Measurements from ENCODE around the gene DMXL2. TPM values are rescaled to one million over a fixed set of nuclear protein-coding genes. Genes with fewer than 3 reads are reported as not detected.
"Not testable (repeated sequence)": the region's sequence is repeated elsewhere in the genome, so short reads cannot be mapped to it uniquely, and the experiment has no call there.

The DMXL2 gene
- total RNA-seq, 1 donor from 2014 or later = 8.6 TPM

DNA sequence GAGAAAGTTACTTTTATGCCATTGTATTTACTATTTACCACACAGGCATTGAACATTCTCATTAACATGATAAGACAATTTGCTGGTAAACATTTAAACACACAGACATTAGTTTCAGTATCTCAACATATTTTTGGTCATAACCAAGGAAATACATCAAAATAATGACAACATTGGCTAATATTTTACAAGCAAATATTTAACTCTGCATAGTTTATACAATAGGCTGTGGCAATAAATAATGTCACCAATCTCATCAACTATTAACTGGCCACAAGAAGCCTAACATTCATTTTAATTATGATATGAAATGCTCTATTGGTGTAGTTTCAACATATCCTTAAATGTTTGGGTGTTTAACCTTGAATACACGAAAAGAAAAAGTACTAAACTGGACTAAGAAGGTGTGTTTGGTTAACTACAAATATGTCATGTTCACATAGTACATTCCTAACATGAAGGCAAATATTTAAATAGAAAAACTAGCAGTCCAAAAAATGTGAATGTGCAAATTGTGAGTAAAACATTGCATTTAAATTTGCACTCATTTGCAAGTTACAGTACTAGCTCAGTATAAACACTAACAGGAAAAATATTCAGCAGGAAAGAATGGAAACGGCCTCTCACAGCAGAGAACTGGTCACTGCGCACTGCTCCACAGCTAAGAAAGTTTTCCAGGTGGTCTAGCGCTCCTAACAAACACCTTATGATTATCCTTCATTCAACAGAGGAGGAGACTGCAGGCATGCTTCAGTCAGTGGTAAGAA lies 174.5 kb downstream of the DMXL2 start:
- H3K27ac ChIP-seq = no peak overlapping the region
- DNase-seq (ENCODE audit: low spot score in 2 of 2) = no peak
- peaks cover 9 to 23% of the 10 kb centered on the region in 2 donors for H3K36me3 ChIP-seq
- no peak for TF ChIP-seq CTCF (IDR thresholded peaks at IDR 0.05)
- H3K27me3 ChIP-seq = no peaks in the 10 kb centered on the region
- no peaks in the 10 kb centered on the region for H3K9me3 ChIP-seq
- no peak overlapping the region for H3K4me3 ChIP-seq
- intact Hi-C loops (cut with DNase I) = no loop called here
- no peaks in the 10 kb centered on the region for H3K4me1 ChIP-seq

GRCh38 chr15:51446029-51446744 lies 176.4 kb downstream of the DMXL2 start:
- intact Hi-C loops (cut with DNase I); H3K4me1 ChIP-seq; H3K4me3 ChIP-seq; H3K9me3 ChIP-seq; DNase-seq (ENCODE audit: low spot score in 2 of 2); H3K27ac ChIP-seq; H3K27me3 ChIP-seq: not testable (repeated sequence)
- peaks cover 9 to 23% of the 10 kb centered on the region in 2 donors for H3K36me3 ChIP-seq

- H3K4me3 ChIP-seq = no peak overlapping the region
- no peak overlapping the region for H3K27ac ChIP-seq
- no peaks in the 10 kb centered on the region for H3K9me3 ChIP-seq
- DNase-seq (ENCODE audit: low spot score in 2 of 2) = no peak
- no peaks in the 10 kb centered on the region for H3K4me1 ChIP-seq
- no peaks in the 10 kb centered on the region for H3K27me3 ChIP-seq
- peaks cover 5 to 20% of the 10 kb centered on the region in 2 donors for H3K36me3 ChIP-seq
- intact Hi-C loops (cut with DNase I) = no loop called here
- no peak for TF ChIP-seq CTCF (IDR thresholded peaks at IDR 0.05)
Observed at GRCh38 chr15:51444807-51445206, 177.8 kb downstream of the DMXL2 start.

GRCh38 chr15:51444112-51444511 lies 178.5 kb downstream of the DMXL2 start:
- Histone ChIP-seq H3K4me3 (no peak overlapping the region), H3K27ac (no peak overlapping the region), H3K9me3 (no peaks in the 10 kb centered on the region), H3K36me3 (peaks cover 0 to 13% of the 10 kb centered on the region in 2 donors), H3K27me3 (no peaks in the 10 kb centered on the region), H3K4me1 (no peaks in the 10 kb centered on the region)
- intact Hi-C loops (cut with DNase I) = no loop called here
- no peak for TF ChIP-seq CTCF (IDR thresholded peaks at IDR 0.05)
- no peak for DNase-seq (ENCODE audit: low spot score in 2 of 2)

- intact Hi-C loops (cut with DNase I) = no loop called here
- no peaks in the 10 kb centered on the region for H3K27me3 ChIP-seq
- H3K4me1 ChIP-seq = no peaks in the 10 kb centered on the region
- TF ChIP-seq CTCF (IDR thresholded peaks at IDR 0.05) = no peak
- peaks cover 0 to 6% of the 10 kb centered on the region in 2 donors for H3K36me3 ChIP-seq
- no peak overlapping the region for H3K4me3 ChIP-seq
- no peak for DNase-seq (ENCODE audit: low spot score in 2 of 2)
- no peaks in the 10 kb centered on the region for H3K9me3 ChIP-seq
- no peak overlapping the region for H3K27ac ChIP-seq
Observed at GRCh38 chr15:51443282-51443914, 179.2 kb downstream of the DMXL2 start.

GRCh38 chr15:51438526-51438925 lies 184.0 kb downstream of the DMXL2 start:
- TF ChIP-seq CTCF (IDR thresholded peaks at IDR 0.05) = no peak
- H3K4me1 ChIP-seq = no peaks in the 10 kb centered on the region
- intact Hi-C loops (cut with DNase I) = no loop called here
- no peak overlapping the region for H3K27ac ChIP-seq
- H3K4me3 ChIP-seq = no peak overlapping the region
- no peak for DNase-seq (ENCODE audit: low spot score in 2 of 2)
- no peaks in the 10 kb centered on the region for H3K27me3 ChIP-seq
- H3K9me3 ChIP-seq = no peaks in the 10 kb centered on the region
- H3K36me3 ChIP-seq = no peaks in the 10 kb centered on the region
